Mesenchymal stem cell (in vitro differentiated cells and primary cell): Measurements from ENCODE around the gene CD81.
A peak's percentile ranks its signal among the peaks of the same experiment; 100 is the strongest.

Experiments used
- DNase-seq: peaks from one replicate; pipeline ENCODE4 v3.0.0-alpha.2; 2013
- H2AFZ ChIP-seq: one replicate; pipeline ENCODE4 v1.6.1; 2013; ENCODE audit warnings: low read depth, mild to moderate bottlenecking, control low read depth, inconsistent platforms, low read length, moderate library complexity
- H2AK5ac ChIP-seq: 2 replicates; pipeline ENCODE4 v1.6.1; 2013; ENCODE audit warnings: low read length, moderate library complexity, mild to moderate bottlenecking, inconsistent platforms; ENCODE audit not compliant: severe bottlenecking
- H2BK120ac ChIP-seq: one replicate; pipeline ENCODE4 v1.6.1; 2013; ENCODE audit warnings: low read depth, mild to moderate bottlenecking, inconsistent platforms, low read length, moderate library complexity
- H2BK12ac ChIP-seq, 2 experiments: one replicate each; pipeline ENCODE4 v1.6.1; 2013; ENCODE audit warnings: inconsistent platforms in 2 of 2, low read length in 2 of 2, mild to moderate bottlenecking in 2 of 2, moderate library complexity in 2 of 2, control low read depth in 1 of 2
- H2BK15ac ChIP-seq: one replicate; pipeline ENCODE4 v1.6.1; 2013; ENCODE audit warnings: mild to moderate bottlenecking, low read depth, inconsistent platforms; ENCODE audit not compliant: poor library complexity, severe bottlenecking
- H2BK5ac ChIP-seq: 2 replicates; pipeline ENCODE4 v1.6.1; 2013; ENCODE audit warnings: low read depth, mild to moderate bottlenecking, low read length, control low read depth, inconsistent platforms; ENCODE audit not compliant: poor library complexity, severe bottlenecking
- H3K14ac ChIP-seq, 2 experiments: one replicate each; pipeline ENCODE4 v1.6.1; 2013; ENCODE audit warnings: inconsistent platforms in 2 of 2, low read length in 2 of 2, control low read depth in 1 of 2, mild to moderate bottlenecking in 1 of 2, moderate library complexity in 1 of 2
- H3K18ac ChIP-seq, 2 experiments: one replicate each; pipeline ENCODE4 v1.6.1; 2013; ENCODE audit warnings: inconsistent platforms in 2 of 2, low read length in 2 of 2, control low read depth in 1 of 2, low read depth in 1 of 2, mild to moderate bottlenecking in 1 of 2
- H3K23ac ChIP-seq, 2 experiments: one replicate each; pipeline ENCODE4 v1.6.1; 2013; ENCODE audit warnings: inconsistent platforms in 2 of 2, low read length in 2 of 2, mild to moderate bottlenecking in 2 of 2, moderate library complexity in 2 of 2, control low read depth in 1 of 2
- H3K27ac ChIP-seq: 2 replicates; pipeline ENCODE4 v1.5.1; 2013; ENCODE audit warnings: mild to moderate bottlenecking, moderate library complexity, low read length, control low read depth, inconsistent platforms; ENCODE audit not compliant: poor library complexity, severe bottlenecking
- H3K27me3 ChIP-seq, 2 experiments: 2 replicates each; pipeline versions ENCODE4 v1.6.1 to v1.7.0; 2013; ENCODE audit warnings: low read length in 2 of 2, mild to moderate bottlenecking in 2 of 2, moderate library complexity in 2 of 2, control low read depth in 1 of 2, inconsistent platforms in 1 of 2; ENCODE audit not compliant: control insufficient read depth in 1 of 2, insufficient read depth in 1 of 2
- H3K36me3 ChIP-seq, 2 experiments: 2 replicates each; pipeline versions ENCODE4 v1.6.1 to v1.7.0; 2013; ENCODE audit warnings: low read length in 2 of 2, control low read depth in 1 of 2, inconsistent platforms in 1 of 2, low read depth in 1 of 2, mild to moderate bottlenecking in 1 of 2; ENCODE audit not compliant: insufficient read depth in 2 of 2, control insufficient read depth in 1 of 2
- H3K4ac ChIP-seq, 2 experiments: one replicate each; pipeline ENCODE4 v1.6.1; 2013; ENCODE audit warnings: inconsistent platforms in 2 of 2, low read length in 2 of 2, mild to moderate bottlenecking in 2 of 2, moderate library complexity in 2 of 2, control low read depth in 1 of 2, low read depth in 1 of 2
- H3K4me1 ChIP-seq: 2 replicates; pipeline ENCODE4 v1.6.1; 2013; ENCODE audit warnings: low read depth, low read length, control low read depth; ENCODE audit not compliant: control insufficient read depth, insufficient read depth
- H3K4me2 ChIP-seq: 2 replicates; pipeline ENCODE4 v1.6.1; 2013; ENCODE audit warnings: low read length, mild to moderate bottlenecking, inconsistent platforms; ENCODE audit not compliant: poor library complexity, severe bottlenecking
- H3K4me3 ChIP-seq, 2 experiments: 2 replicates each; pipeline versions ENCODE4 v1.5.1 to v1.7.0; 2013; ENCODE audit warnings: low read length in 2 of 2, mild to moderate bottlenecking in 2 of 2, control low read depth in 1 of 2, low read depth in 1 of 2; ENCODE audit not compliant: insufficient read depth in 1 of 2
- H3K79me1 ChIP-seq: replicated peaks from 2 replicates; pipeline ENCODE4 v1.6.1; 2013; ENCODE audit warnings: mild to moderate bottlenecking, control low read depth, low read length, inconsistent platforms; ENCODE audit not compliant: poor library complexity, severe bottlenecking
- H3K9ac ChIP-seq: 2 replicates; pipeline ENCODE4 v1.7.0; 2013; ENCODE audit warnings: mild to moderate bottlenecking, low read length, moderate library complexity
- H3K9me3 ChIP-seq: 2 replicates; pipeline ENCODE4 v1.7.0; 2013; ENCODE audit warnings: mild to moderate bottlenecking, low read length; ENCODE audit not compliant: control insufficient read depth
- H4K8ac ChIP-seq: one replicate; pipeline ENCODE4 v1.6.1; 2013; ENCODE audit warnings: inconsistent platforms, mild to moderate bottlenecking, low read length, moderate library complexity
- H4K91ac ChIP-seq: one replicate; pipeline ENCODE4 v1.6.1; 2013; ENCODE audit warnings: mild to moderate bottlenecking, low read length, inconsistent platforms
- WGBS: methylation state at CpG from one replicate; pipeline ENCODE4 v1.1.7; 2013; ENCODE audit warnings: mixed read lengths; 5-methylcytosine and 5-hydroxymethylcytosine counted together

Gene CD81

DNA sequence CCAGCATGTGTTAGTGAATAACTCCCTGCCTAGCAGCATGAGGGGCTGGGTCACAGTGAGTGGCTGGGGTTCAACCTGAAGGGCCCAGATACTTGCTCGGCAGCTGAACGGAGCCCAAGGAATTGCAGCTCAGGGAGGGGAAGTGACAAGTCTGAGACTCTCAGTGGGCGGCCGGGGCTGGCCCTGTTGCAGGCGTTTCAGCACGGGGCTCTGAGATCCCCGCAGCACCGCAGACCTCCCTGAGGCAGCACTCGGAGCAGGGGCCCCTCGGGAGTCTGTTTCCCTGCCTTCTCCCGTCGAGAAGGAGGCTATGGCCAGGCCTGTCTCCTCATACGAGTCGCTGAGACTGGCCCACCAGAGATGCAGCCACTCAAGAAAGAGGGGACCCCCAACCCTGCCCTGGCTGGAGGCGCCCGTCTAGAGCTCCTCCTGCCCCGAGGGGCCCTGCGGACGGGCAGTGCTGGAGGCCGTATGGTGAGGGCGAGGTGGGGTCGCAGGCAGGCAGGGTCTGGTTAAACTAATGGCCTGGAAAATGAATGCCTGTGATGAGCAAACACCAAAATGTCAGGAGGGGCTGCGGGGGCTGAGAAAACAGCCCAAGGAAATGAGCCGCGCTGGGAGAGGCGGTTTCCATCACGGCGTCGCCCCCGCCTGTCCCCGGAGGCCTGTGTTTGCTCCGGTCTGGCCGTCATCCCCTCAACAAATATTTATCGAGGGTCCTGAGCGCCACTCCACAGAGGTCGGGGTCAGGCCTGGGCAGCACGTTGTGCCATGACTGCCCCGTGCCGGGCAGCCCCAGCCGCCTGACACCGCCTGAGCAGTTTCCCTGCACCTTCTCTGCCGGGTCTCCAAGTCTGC, 32.7 kb downstream of the CD81 start:
- Histone ChIP-seq H3K18ac (no peak overlapping the region), H2BK120ac (no peak overlapping the region), H3K9ac (no peak overlapping the region), H3K27ac (no peak overlapping the region), H2BK12ac (no peak overlapping the region), H4K8ac (peak overlapping the region; percentile 57), H3K4me2 (no peak overlapping the region), H3K36me3 (peaks cover 0 to 2% of the 10 kb centered on the region in 2 experiments), H2AFZ (peak overlapping the region; percentile 55), H3K9me3 (no peaks in the 10 kb centered on the region), H2AK5ac (no peak overlapping the region), H3K14ac (no peak overlapping the region), H2BK15ac (no peak overlapping the region), H3K79me1 (no peaks in the 10 kb centered on the region), H3K23ac (no peak overlapping the region), H4K91ac (no peak overlapping the region), H2BK5ac (no peak overlapping the region), H3K27me3 (peaks cover 40% of the 10 kb centered on the region in 2 experiments), H3K4me3 (no peak overlapping the region), H3K4me1 (peaks cover 8% of the 10 kb centered on the region), H3K4ac (peak overlapping the region in 1 of 2 experiments; percentile 35)
- DNase-seq = no peak
- 41% methylated on average over 41 of the region's 42 CpGs for WGBS

DNA sequence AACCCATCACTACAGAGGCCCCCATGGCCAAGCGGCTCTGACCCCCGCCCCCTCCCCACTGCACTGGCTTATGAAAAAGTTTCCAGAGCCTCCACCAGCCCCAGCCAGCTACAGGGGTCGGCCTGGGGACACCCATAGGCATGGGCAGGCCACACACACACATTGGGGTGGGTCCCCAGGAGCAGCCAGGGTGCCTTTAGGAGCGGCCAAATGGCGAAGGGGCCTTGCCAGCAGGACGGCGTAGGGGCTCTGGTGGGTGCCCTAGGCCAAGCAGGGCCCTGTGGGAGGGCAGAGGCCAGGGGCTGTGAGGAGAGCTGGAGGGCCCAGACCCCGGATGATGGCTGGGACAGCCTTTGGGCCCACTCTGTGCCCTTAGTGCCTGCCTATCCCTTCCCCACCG, 33.5 kb downstream of the CD81 start:
- H2BK15ac ChIP-seq = no peak overlapping the region
- H3K4ac ChIP-seq = no peak overlapping the region
- H4K8ac ChIP-seq = no peak overlapping the region
- H3K4me3 ChIP-seq = no peak overlapping the region
- H3K23ac ChIP-seq = peak overlapping the region in 1 of 2 experiments; percentile 23
- no peak overlapping the region for H2BK12ac ChIP-seq
- no peak overlapping the region for H3K27ac ChIP-seq
- H3K18ac ChIP-seq = no peak overlapping the region
- H3K9me3 ChIP-seq = no peaks in the 10 kb centered on the region
- H3K4me2 ChIP-seq = no peak overlapping the region
- H4K91ac ChIP-seq = peak overlapping the region; percentile 7
- peaks cover 40% of the 10 kb centered on the region in 2 experiments for H3K27me3 ChIP-seq
- H3K9ac ChIP-seq = no peak overlapping the region
- WGBS = 79% methylated on average over 8 of the region's 9 CpGs
- H3K79me1 ChIP-seq = no peaks in the 10 kb centered on the region
- no peak overlapping the region for H2BK120ac ChIP-seq
- H2AK5ac ChIP-seq = no peak overlapping the region
- H3K4me1 ChIP-seq = peaks cover 2% of the 10 kb centered on the region
- H3K14ac ChIP-seq = no peak overlapping the region
- no peak for DNase-seq
- no peak overlapping the region for H2AFZ ChIP-seq
- no peaks in the 10 kb centered on the region for H3K36me3 ChIP-seq
- peak overlapping the region; percentile 6 for H2BK5ac ChIP-seq

DNA sequence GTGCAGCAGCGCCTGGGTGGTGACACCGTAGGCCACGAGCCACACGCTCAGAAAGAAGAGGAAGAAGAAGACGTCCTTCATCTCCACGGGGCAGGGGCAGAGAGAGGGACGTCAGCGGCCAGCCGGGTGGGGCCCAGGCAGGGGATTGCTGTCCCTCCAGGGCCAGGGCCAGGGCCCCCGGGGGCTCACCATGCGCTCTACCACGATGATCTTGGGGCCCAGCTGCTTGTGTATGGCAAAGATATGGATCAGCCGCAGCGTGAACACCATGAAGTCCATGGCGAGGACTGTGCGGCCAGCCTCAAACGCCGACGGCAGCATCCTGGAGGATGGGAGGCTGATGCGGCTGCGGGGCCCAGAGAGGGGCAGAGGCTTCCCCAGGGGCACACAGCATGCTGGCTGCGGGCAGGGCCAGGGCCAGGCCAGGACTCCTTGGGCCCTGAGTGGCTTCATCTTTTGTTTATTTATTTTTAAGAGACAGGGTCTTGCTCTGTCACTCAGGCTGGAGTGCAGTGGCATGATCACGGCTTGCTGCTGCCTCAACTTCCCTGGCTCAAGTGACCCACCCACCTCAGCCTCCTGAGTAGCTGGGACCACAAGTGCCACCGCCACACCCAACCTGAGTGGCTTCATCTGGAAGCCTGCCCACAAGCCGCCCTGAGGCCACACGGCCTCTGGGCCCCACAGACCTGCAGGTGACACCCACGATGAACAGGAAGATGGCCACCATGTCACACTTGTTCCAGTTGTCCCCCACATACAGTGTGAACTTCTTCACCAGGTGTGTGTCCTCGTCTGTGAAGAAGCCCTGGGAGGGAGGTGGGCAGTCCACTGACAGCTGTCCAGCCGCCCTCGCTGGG, 34.6 kb downstream of the CD81 start:
- no peak for DNase-seq

DNA sequence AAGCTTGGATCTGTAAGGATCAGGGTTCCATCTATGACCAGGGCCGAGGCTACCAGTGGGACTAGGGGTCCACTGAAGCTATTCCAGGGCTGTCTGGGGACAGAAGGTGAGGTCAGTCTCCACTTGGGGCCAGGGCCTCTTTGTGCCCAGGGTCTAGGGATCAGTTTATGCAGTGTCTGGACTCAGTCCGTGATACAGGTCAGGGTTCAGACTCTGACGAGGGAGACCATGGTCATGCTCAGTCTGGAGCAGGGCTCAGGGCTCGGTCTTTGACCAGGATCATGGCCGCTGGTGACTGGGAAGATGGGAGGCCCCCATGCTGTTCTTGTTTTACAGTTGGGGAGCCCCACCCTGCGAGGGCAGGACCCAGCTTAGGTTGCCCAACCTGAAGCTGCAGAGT, 35.2 kb downstream of the CD81 start:
- 80% methylated on average over 6 of the region's 6 CpGs for WGBS
- H3K27me3 ChIP-seq = peaks cover 38 to 48% of the 10 kb centered on the region in 2 experiments

More for the DNA sequence above, 34.6 kb downstream of the CD81 start:
- Histone ChIP-seq H3K27ac (no peak overlapping the region), H3K79me1 (no peaks in the 10 kb centered on the region), H3K4me2 (no peak overlapping the region), H3K27me3 (peaks cover 40 to 49% of the 10 kb centered on the region in 2 experiments), H2AK5ac (no peak overlapping the region), H2BK12ac (no peak overlapping the region), H2BK120ac (no peak overlapping the region), H2BK15ac (no peak overlapping the region), H4K91ac (peak overlapping the region; percentile 76), H4K8ac (no peak overlapping the region), H3K4ac (no peak overlapping the region), H3K9ac (no peak overlapping the region), H3K9me3 (no peaks in the 10 kb centered on the region), H3K18ac (no peak overlapping the region), H3K4me3 (no peak overlapping the region), H3K36me3 (no peaks in the 10 kb centered on the region), H3K14ac (no peak overlapping the region), H3K23ac (no peak overlapping the region), H3K4me1 (no peaks in the 10 kb centered on the region), H2AFZ (no peak overlapping the region), H2BK5ac (no peak overlapping the region)
- 87% methylated on average over 30 of the region's 30 CpGs for WGBS

More for the DNA sequence above, 35.2 kb downstream of the CD81 start:
- H3K4me1 ChIP-seq = no peaks in the 10 kb centered on the region
- H3K36me3 ChIP-seq = no peaks in the 10 kb centered on the region
- no peak overlapping the region for H2BK120ac ChIP-seq
- no peak overlapping the region for H2BK12ac ChIP-seq
- no peaks in the 10 kb centered on the region for H3K79me1 ChIP-seq
- no peaks in the 10 kb centered on the region for H3K9me3 ChIP-seq
- no peak overlapping the region for H3K4ac ChIP-seq
- no peak overlapping the region for H3K18ac ChIP-seq
- no peak overlapping the region for H2AK5ac ChIP-seq
- H3K14ac ChIP-seq = no peak overlapping the region
- H3K9ac ChIP-seq = no peak overlapping the region
- DNase-seq = no peak
- H3K27ac ChIP-seq = no peak overlapping the region
- H3K4me3 ChIP-seq = no peak overlapping the region
- peak overlapping the region; percentile 76 for H4K91ac ChIP-seq
- no peak overlapping the region for H3K4me2 ChIP-seq
- H2AFZ ChIP-seq = no peak overlapping the region
- H3K23ac ChIP-seq = no peak overlapping the region
- H4K8ac ChIP-seq = no peak overlapping the region
- no peak overlapping the region for H2BK15ac ChIP-seq
- H2BK5ac ChIP-seq = no peak overlapping the region
